Liver (tissue), 9 donors: Measurements from ENCODE around the gene ACP4. TPM values are rescaled to one million over a fixed set of nuclear protein-coding genes. Genes with fewer than 3 reads are reported as not detected.

Experiments used
- DNase-seq: peaks from one replicate; pipeline ENCODE4 v3.0.0-alpha.2; 2017; ENCODE audit warnings: low spot score
- H3K27ac ChIP-seq, 2 donors: one replicate each; pipeline ENCODE4 v1.7.0; 2013; ENCODE audit warnings: inconsistent platforms in 2 of 2, low read length in 2 of 2, control low read depth in 1 of 2, low read depth in 1 of 2, mild to moderate bottlenecking in 1 of 2
- H3K27me3 ChIP-seq, 4 donors: one replicate each; pipeline versions ENCODE4 v1.6.1 to v1.7.0; 2013; ENCODE audit warnings: low read length in 3 of 4, inconsistent platforms in 1 of 4, mild to moderate bottlenecking in 1 of 4, moderate library complexity in 1 of 4; ENCODE audit not compliant: control insufficient read depth in 4 of 4, insufficient read depth in 4 of 4
- H3K36me3 ChIP-seq, 4 donors: one replicate each; pipeline versions ENCODE4 v1.6.1 to v1.7.0; 2013; ENCODE audit warnings: low read length in 3 of 4, mild to moderate bottlenecking in 3 of 4, low read depth in 1 of 4, moderate library complexity in 1 of 4; ENCODE audit not compliant: control insufficient read depth in 4 of 4, insufficient read depth in 3 of 4
- H3K4me1 ChIP-seq, 4 donors: one replicate each; pipeline versions ENCODE4 v1.6.1 to v1.7.0; 2013; ENCODE audit warnings: low read length in 3 of 4, mild to moderate bottlenecking in 3 of 4, moderate library complexity in 1 of 4; ENCODE audit not compliant: control insufficient read depth in 4 of 4, insufficient read depth in 4 of 4
- H3K4me3 ChIP-seq, 3 donors: one replicate each; pipeline versions ENCODE4 v1.6.1 to v1.7.0; 2013; ENCODE audit warnings: low read length in 3 of 3, control low read depth in 1 of 3, low read depth in 1 of 3, mild to moderate bottlenecking in 1 of 3
- H3K9ac ChIP-seq, 2 donors: one replicate each; pipeline ENCODE4 v1.7.0; 2013; ENCODE audit warnings: low read length in 2 of 2, mild to moderate bottlenecking in 2 of 2, moderate library complexity in 2 of 2, control low read depth in 1 of 2, low read depth in 1 of 2
- H3K9me3 ChIP-seq, 4 donors: one replicate each; pipeline versions ENCODE4 v1.6.1 to v1.7.0; 2013; ENCODE audit warnings: low read length in 3 of 4; ENCODE audit not compliant: control insufficient read depth in 4 of 4
- ATF3 ChIP-seq: IDR thresholded peaks from 2 replicates; pipeline ENCODE4 v1.6.1; 2016; ENCODE audit warnings: antibody characterized with exemption
- CTCF ChIP-seq: fragments of 150-350 bp; IDR thresholded peaks from 2 replicates; pipeline ENCODE4 v1.5.1; 2017; ENCODE audit warnings: improper control_type of control experiment, low read depth, low read length; ENCODE audit not compliant: missing input control
- EGR1 ChIP-seq, 2 donors: IDR thresholded peaks; 2 replicates each; pipeline ENCODE4 v1.6.1; 2016 to 2018; ENCODE audit warnings: antibody characterized with exemption in 2 of 2, low read depth in 2 of 2
- FOXA1 ChIP-seq: IDR thresholded peaks from 2 replicates; pipeline ENCODE4 v1.6.1; 2016; ENCODE audit warnings: antibody characterized with exemption
- FOXA2 ChIP-seq: IDR thresholded peaks from 2 replicates; pipeline ENCODE4 v1.6.1; 2016; ENCODE audit warnings: antibody characterized with exemption
- GABPA ChIP-seq, 2 donors: IDR thresholded peaks in 1 of 2; conservative IDR thresholded peaks in 1 of 2; 2 replicates each; pipeline ENCODE4 v1.6.1; 2016; ENCODE audit warnings: antibody characterized with exemption in 2 of 2, mild to moderate bottlenecking in 1 of 2, moderate library complexity in 1 of 2
- HNF4A ChIP-seq, 2 donors: conservative IDR thresholded peaks; 2 replicates each; pipeline ENCODE4 v1.6.1; 2016; ENCODE audit warnings: antibody characterized with exemption in 2 of 2, mild to moderate bottlenecking in 2 of 2
- HNF4G ChIP-seq: IDR thresholded peaks from 2 replicates; pipeline ENCODE4 v1.6.1; 2016; ENCODE audit warnings: antibody characterized with exemption
- JUND ChIP-seq, 2 donors: IDR thresholded peaks; 2 replicates each; pipeline ENCODE4 v1.6.1; 2016; ENCODE audit warnings: antibody characterized with exemption in 2 of 2
- MAX ChIP-seq: IDR thresholded peaks from 2 replicates; pipeline ENCODE4 v1.6.1; 2016; ENCODE audit warnings: antibody characterized with exemption
- NR2F2 ChIP-seq: IDR thresholded peaks from 2 replicates; pipeline ENCODE4 v1.6.1; 2016; ENCODE audit warnings: antibody characterized with exemption
- RAD21 ChIP-seq, 2 donors: IDR thresholded peaks; 2 replicates each; pipeline ENCODE4 v1.6.1; 2016; ENCODE audit warnings: antibody characterized with exemption in 2 of 2, mild to moderate bottlenecking in 2 of 2
- REST ChIP-seq: IDR thresholded peaks from 2 replicates; pipeline ENCODE4 v1.6.1; 2016; ENCODE audit warnings: antibody characterized with exemption, mild to moderate bottlenecking
- RXRA ChIP-seq, 2 donors: IDR thresholded peaks; 2 replicates each; pipeline ENCODE4 v1.6.1; 2017 to 2018; ENCODE audit warnings: antibody characterized with exemption in 2 of 2, mild to moderate bottlenecking in 1 of 2
- SP1 ChIP-seq: IDR thresholded peaks from 2 replicates; pipeline ENCODE4 v1.6.1; 2018; ENCODE audit warnings: antibody characterized with exemption, mild to moderate bottlenecking
- TAF1 ChIP-seq: conservative IDR thresholded peaks from 2 replicates; pipeline ENCODE4 v1.6.1; 2016; ENCODE audit warnings: antibody characterized with exemption, mild to moderate bottlenecking
- YY1 ChIP-seq: IDR thresholded peaks from 2 replicates; pipeline ENCODE4 v1.6.1; 2016; ENCODE audit warnings: antibody characterized with exemption, mild to moderate bottlenecking
- ZBTB33 ChIP-seq: IDR thresholded peaks from 2 replicates; pipeline ENCODE4 v1.6.1; 2016; ENCODE audit warnings: antibody characterized with exemption
- WGBS: extraction: QIAGEN DNeasy Blood & Tissue Kit; methylation state at CpG from one replicate; pipeline ENCODE4 v1.1.7; 2013; 5-methylcytosine and 5-hydroxymethylcytosine counted together
- polyA plus RNA-seq, 2 donors: library from polyadenylated mRNA; stranded (reverse) in 1 of 2; unstranded in 1 of 2; fragments of 200-250 nt in 1 of 2; fragments of >200 nt in 1 of 2; fragmentation: Nextera tagmentation in 1 of 2; extraction: Ambion mirVana in 1 of 2; gene quantifications; one replicate each; pipeline versions ENCODE4 v1.2.1 to v1.2.3, GENCODE V29; 2013 to 2015
- total RNA-seq, 2 donors: library from RNA; depleted of rRNA; stranded (reverse); fragments of >200 nt; gene quantifications; one replicate each; pipeline ENCODE4 v1.2.3, GENCODE V29; 2014
- donor health status: healthy.
- donor health status: healthy.
- donor health status: healthy.
- donor health status: healthy.
- donor health status: healthy.

The ACP4 gene
- total and polyA plus RNA-seq, 4 donors: 0.06 to 0.19 TPM; not detected in 2

- Histone ChIP-seq H3K4me1 (no peaks in the 10 kb centered on the region), H3K27ac (no peak overlapping the region), H3K9me3 (no peaks in the 10 kb centered on the region), H3K4me3 (no peak overlapping the region), H3K27me3 (peaks cover 0 to 27% (median 12%) of the 10 kb centered on the region in 4 donors), H3K9ac (no peak overlapping the region), H3K36me3 (no peaks in the 10 kb centered on the region)
- TF ChIP-seq MAX (no peak), EGR1 (IDR thresholded peaks at IDR 0.05; ENCODE audit: low read depth in 2 of 2) (no peak), FOXA2 (no peak), REST (no peak), FOXA1 (no peak), HNF4A (conservative IDR thresholded peaks at IDR 0.05) (no peak), NR2F2 (no peak), HNF4G (no peak), YY1 (no peak), CTCF (no peak), SP1 (no peak), JUND (IDR thresholded peaks at IDR 0.05) (no peak), ZBTB33 (no peak), ATF3 (no peak), TAF1 (no peak), RXRA (IDR thresholded peaks at IDR 0.05) (no peak), GABPA (IDR thresholded peaks at IDR 0.05 in 1 of 2, conservative IDR thresholded peaks at IDR 0.05 in 1 of 2) (no peak), RAD21 (IDR thresholded peaks at IDR 0.05) (no peak)
- WGBS: 55% methylated on average over 4 of the region's 4 CpGs
- no peak for DNase-seq
Measured at GRCh38 chr19:50821248-50821612, 31.0 kb downstream of the ACP4 start.
